ENCODE measurements around the gene ATL1. TPM values are rescaled to one million over a fixed set of nuclear protein-coding genes. Genes with fewer than 3 reads are reported as not detected.
A peak's percentile ranks its signal among the peaks of the same experiment; 100 is the strongest.

Gene ATL1
- total and polyA plus RNA-seq, 2 of the 13 experiments (the other 11 are each of a cell fraction or from before 2014, with no cell fraction given), result 0.60 to 0.65 TPM

DNA sequence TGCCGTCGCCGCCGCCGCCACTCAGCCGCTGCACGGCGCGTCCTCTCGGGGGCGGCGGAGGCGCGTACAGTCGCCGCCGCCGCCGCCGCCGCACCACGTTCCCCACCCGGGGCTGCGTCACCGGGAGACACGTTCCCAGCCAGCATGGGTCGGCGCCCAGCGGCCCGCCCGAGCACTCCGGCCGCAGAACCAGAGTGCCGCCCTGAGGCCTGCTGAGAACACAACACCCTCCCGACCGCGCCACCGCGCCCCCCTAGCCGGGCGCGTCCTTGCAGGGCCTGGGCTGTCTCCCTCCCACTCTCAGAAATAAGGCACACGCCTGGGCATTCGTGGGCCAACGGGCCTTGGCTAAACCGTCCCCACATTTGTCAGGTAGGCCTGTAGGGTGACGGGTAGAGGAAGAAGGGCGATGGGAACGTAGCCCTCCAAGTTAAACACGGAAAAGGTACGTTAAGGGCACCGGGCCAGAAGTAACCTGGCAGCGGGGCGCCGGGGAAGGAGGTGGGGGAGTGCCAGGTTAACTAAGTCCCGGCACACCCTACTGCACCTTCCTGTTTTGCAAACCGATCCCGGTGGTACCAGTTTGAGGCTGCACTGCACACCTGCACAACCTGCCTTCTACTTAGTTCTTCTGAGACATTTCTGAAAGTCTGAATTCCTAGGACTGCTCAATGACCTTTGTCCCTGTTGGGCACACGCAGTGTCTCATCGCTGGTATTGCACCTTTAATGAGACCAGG is 27.3 kb upstream of the ATL1 start, which contains the start of gene MAP4K5 (continued):
- TF ChIP-seq, protein P1, sequence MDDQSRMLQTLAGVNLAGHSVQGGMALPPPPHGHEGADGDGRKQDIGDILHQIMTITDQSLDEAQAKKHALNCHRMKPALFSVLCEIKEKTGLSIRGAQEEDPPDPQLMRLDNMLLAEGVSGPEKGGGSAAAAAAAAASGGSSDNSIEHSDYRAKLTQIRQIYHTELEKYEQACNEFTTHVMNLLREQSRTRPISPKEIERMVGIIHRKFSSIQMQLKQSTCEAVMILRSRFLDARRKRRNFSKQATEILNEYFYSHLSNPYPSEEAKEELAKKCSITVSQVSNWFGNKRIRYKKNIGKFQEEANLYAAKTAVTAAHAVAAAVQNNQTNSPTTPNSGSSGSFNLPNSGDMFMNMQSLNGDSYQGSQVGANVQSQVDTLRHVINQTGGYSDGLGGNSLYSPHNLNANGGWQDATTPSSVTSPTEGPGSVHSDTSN (CRISPR knock-in tag; IDR thresholded peaks at IDR 0.05; ENCODE audit: borderline replicate concordance), result no peak
- TF ChIP-seq TCF12 (IDR thresholded peaks at IDR 0.05), result no peak
- no peak for TF ChIP-seq TCF12 (CRISPR knock-in tag; IDR thresholded peaks at IDR 0.05)
- TF ChIP-seq HOXA3 (CRISPR knock-in tag; IDR thresholded peaks at IDR 0.05), result peak; percentile 81; the same call in 1 of the 2 replicates
- TF ChIP-seq, protein P2, sequence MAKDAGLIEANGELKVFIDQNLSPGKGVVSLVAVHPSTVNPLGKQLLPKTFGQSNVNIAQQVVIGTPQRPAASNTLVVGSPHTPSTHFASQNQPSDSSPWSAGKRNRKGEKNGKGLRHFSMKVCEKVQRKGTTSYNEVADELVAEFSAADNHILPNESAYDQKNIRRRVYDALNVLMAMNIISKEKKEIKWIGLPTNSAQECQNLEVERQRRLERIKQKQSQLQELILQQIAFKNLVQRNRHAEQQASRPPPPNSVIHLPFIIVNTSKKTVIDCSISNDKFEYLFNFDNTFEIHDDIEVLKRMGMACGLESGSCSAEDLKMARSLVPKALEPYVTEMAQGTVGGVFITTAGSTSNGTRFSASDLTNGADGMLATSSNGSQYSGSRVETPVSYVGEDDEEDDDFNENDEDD (CRISPR knock-in tag; IDR thresholded peaks at IDR 0.05; ENCODE audit: borderline replicate concordance), result peak; percentile 49; the same call in 1 of the 2 replicates
- TF ChIP-seq, protein P3, sequence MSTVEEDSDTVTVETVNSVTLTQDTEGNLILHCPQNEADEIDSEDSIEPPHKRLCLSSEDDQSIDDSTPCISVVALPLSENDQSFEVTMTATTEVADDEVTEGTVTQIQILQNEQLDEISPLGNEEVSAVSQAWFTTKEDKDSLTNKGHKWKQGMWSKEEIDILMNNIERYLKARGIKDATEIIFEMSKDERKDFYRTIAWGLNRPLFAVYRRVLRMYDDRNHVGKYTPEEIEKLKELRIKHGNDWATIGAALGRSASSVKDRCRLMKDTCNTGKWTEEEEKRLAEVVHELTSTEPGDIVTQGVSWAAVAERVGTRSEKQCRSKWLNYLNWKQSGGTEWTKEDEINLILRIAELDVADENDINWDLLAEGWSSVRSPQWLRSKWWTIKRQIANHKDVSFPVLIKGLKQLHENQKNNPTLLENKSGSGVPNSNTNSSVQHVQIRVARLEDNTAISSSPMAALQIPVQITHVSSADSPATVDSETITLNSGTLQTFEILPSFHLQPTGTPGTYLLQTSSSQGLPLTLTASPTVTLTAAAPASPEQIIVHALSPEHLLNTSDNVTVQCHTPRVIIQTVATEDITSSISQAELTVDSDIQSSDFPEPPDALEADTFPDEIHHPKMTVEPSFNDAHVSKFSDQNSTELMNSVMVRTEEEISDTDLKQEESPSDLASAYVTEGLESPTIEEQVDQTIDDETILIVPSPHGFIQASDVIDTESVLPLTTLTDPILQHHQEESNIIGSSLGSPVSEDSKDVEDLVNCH (CRISPR knock-in tag; IDR thresholded peaks at IDR 0.05), result peak; percentile 80; the same call in 1 of the 2 replicates
- 0 out of 2 replicates have a peak, but pooled peaks have one; percentile 37 for TF ChIP-seq ZNF343 (CRISPR knock-in tag; IDR thresholded peaks at IDR 0.05)
- TF ChIP-seq, protein P4, sequence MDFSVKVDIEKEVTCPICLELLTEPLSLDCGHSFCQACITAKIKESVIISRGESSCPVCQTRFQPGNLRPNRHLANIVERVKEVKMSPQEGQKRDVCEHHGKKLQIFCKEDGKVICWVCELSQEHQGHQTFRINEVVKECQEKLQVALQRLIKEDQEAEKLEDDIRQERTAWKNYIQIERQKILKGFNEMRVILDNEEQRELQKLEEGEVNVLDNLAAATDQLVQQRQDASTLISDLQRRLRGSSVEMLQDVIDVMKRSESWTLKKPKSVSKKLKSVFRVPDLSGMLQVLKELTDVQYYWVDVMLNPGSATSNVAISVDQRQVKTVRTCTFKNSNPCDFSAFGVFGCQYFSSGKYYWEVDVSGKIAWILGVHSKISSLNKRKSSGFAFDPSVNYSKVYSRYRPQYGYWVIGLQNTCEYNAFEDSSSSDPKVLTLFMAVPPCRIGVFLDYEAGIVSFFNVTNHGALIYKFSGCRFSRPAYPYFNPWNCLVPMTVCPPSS (IDR thresholded peaks at IDR 0.05), result no peak
- TF ChIP-seq ZNF674 (CRISPR knock-in tag; IDR thresholded peaks at IDR 0.05; ENCODE audit: low read depth), result 0 out of 2 replicates have a peak, but pooled peaks have one; percentile 46
- TF ChIP-seq, protein P5, sequence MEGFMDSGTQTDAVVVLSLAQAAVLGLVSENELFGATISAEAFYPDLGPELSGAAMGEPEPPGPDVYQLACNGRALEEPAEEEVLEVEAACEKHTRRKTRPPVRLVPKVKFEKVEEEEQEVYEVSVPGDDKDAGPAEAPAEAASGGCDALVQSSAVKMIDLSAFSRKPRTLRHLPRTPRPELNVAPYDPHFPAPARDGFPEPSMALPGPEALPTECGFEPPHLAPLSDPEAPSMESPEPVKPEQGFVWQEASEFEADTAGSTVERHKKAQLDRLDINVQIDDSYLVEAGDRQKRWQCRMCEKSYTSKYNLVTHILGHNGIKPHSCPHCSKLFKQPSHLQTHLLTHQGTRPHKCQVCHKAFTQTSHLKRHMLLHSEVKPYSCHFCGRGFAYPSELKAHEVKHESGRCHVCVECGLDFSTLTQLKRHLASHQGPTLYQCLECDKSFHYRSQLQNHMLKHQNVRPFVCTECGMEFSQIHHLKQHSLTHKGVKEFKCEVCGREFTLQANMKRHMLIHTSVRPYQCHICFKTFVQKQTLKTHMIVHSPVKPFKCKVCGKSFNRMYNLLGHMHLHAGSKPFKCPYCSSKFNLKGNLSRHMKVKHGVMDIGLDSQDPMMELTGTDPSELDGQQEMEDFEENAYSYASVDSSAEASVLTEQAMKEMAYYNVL (CRISPR knock-in tag; IDR thresholded peaks at IDR 0.05; ENCODE audit: borderline replicate concordance), result no peak
- no peak; the same call in 1 of the 2 replicates for TF ChIP-seq ZNF446 (CRISPR knock-in tag; IDR thresholded peaks at IDR 0.05)
- TF ChIP-seq NFKB2 (CRISPR knock-in tag; IDR thresholded peaks at IDR 0.05; ENCODE audit: borderline replicate concordance), result peak; percentile 76; the same call in 1 of the 2 replicates
- no peak for TF ChIP-seq HOXA7 (CRISPR knock-in tag; IDR thresholded peaks at IDR 0.05)
- TF ChIP-seq, protein P6, sequence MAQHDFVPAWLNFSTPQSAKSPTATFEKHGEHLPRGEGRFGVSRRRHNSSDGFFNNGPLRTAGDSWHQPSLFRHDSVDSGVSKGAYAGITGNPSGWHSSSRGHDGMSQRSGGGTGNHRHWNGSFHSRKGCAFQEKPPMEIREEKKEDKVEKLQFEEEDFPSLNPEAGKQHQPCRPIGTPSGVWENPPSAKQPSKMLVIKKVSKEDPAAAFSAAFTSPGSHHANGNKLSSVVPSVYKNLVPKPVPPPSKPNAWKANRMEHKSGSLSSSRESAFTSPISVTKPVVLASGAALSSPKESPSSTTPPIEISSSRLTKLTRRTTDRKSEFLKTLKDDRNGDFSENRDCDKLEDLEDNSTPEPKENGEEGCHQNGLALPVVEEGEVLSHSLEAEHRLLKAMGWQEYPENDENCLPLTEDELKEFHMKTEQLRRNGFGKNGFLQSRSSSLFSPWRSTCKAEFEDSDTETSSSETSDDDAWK (CRISPR knock-in tag; IDR thresholded peaks at IDR 0.05), result no peak
- TF ChIP-seq RARA (CRISPR knock-in tag; IDR thresholded peaks at IDR 0.05), result peak; percentile 22; the same call in 1 of the 2 replicates
- 0 out of 2 replicates have a peak, but pooled peaks have one; percentile 41 for TF ChIP-seq MAF1 (CRISPR knock-in tag; IDR thresholded peaks at IDR 0.05; ENCODE audit: borderline replicate concordance)

All from HepG2 (cell line).